ENCODE measurements around the gene HSPG2. TPM values are rescaled to one million over a fixed set of nuclear protein-coding genes. Genes with fewer than 3 reads are reported as not detected.
"Not testable (repeated sequence)": the region's sequence is repeated elsewhere in the genome, so short reads cannot be mapped to it uniquely, and the experiment has no call there.

Gene HSPG2
- 112 and 193 TPM in 2 replicates for total RNA-seq
- polyA plus RNA-seq = 62.3 and 96.2 TPM in 2 replicates

DNA sequence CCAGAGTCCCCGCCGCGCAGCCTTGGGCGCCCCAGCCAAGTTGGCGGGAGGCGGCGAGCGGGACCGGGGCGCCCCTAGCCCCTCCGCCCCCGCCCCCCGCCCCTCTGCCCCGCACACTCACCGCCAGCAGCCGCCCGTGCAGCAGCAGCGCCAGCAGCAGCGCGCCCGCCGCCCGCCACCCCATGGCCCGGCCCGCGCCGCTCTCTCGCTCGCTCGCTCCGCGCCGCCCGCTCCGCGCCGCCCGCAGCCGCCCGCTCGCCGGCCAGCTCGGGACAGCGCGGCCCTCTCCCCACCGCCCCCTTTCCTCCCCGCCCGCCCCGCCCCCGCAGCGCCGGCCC lies at the start of gene HSPG2:
TSS of gene HSPG2 (minus strand) at position 277 of the 338 bp plus-strand sequence. CDS start at position 184, 93 bp downstream.
- TF ChIP-seq, protein P1, sequence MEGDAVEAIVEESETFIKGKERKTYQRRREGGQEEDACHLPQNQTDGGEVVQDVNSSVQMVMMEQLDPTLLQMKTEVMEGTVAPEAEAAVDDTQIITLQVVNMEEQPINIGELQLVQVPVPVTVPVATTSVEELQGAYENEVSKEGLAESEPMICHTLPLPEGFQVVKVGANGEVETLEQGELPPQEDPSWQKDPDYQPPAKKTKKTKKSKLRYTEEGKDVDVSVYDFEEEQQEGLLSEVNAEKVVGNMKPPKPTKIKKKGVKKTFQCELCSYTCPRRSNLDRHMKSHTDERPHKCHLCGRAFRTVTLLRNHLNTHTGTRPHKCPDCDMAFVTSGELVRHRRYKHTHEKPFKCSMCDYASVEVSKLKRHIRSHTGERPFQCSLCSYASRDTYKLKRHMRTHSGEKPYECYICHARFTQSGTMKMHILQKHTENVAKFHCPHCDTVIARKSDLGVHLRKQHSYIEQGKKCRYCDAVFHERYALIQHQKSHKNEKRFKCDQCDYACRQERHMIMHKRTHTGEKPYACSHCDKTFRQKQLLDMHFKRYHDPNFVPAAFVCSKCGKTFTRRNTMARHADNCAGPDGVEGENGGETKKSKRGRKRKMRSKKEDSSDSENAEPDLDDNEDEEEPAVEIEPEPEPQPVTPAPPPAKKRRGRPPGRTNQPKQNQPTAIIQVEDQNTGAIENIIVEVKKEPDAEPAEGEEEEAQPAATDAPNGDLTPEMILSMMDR (IDR thresholded peaks at IDR 0.05; ENCODE audit: low read depth, low read length) = no peak
- H3K4me1 ChIP-seq (ENCODE audit: low read depth) = peaks cover 61% of the 10 kb centered on the region
- H3K27ac ChIP-seq = peak within 1 kb of the TSS; percentile 58
- peak within 1 kb of the TSS; percentile 79 for H3K4me3 ChIP-seq
- H3K9me3 ChIP-seq (ENCODE audit: low read depth) = no peaks in the 10 kb centered on the region
- DNase-seq (ENCODE audit: low read depth in 1 of 2, low spot score in 1 of 2) = no peak
- H3K27me3 ChIP-seq = no peaks in the 10 kb centered on the region
- no peaks in the 10 kb centered on the region for H3K36me3 ChIP-seq

DNA sequence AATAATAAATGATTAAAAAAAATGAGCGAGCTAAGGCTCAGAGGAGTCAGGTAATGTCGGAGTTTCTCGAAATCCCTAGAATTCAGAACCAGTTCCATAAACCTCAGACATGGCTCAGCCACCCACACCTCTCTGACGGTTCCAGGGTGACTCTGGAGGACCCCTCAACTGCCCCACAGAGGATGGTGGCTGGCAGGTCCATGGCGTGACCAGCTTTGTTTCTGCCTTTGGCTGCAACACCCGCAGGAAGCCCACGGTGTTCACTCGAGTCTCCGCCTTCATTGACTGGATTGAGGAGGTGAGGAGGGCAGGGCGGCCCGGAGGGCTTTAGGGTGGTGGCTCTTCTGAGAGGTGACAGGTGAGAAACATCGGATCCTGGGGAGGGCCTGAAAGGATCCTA lies 49.3 kb upstream of the HSPG2 start:
- not testable (repeated sequence) for H3K4me3 ChIP-seq; H3K9me3 ChIP-seq (ENCODE audit: low read depth); H3K4me1 ChIP-seq (ENCODE audit: low read depth); H3K27me3 ChIP-seq; H3K27ac ChIP-seq; H3K36me3 ChIP-seq; DNase-seq (ENCODE audit: low read depth in 1 of 2, low spot score in 1 of 2)

DNA sequence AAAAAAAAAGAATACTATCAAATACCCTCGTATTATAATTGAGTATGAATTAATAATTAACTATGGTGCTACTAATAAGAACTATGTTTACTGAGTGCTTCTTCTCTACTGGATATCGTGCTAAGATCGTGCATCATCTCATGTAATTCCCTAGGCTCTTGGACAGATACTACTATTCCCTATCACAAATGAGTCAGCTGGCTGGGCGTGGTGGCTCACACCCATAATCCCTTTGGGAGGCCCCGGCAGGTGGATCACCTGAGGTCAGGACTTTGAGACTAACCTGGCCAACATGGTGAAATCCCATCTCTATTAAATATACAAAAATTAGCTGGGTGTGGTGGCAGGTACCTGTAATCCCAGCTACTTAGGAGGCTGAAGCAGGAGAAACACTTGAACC lies 48.8 kb upstream of the HSPG2 start:
- H3K4me3 ChIP-seq; H3K36me3 ChIP-seq; DNase-seq (ENCODE audit: low read depth in 1 of 2, low spot score in 1 of 2); H3K9me3 ChIP-seq (ENCODE audit: low read depth); H3K27ac ChIP-seq; H3K4me1 ChIP-seq (ENCODE audit: low read depth); H3K27me3 ChIP-seq: not testable (repeated sequence)

DNA sequence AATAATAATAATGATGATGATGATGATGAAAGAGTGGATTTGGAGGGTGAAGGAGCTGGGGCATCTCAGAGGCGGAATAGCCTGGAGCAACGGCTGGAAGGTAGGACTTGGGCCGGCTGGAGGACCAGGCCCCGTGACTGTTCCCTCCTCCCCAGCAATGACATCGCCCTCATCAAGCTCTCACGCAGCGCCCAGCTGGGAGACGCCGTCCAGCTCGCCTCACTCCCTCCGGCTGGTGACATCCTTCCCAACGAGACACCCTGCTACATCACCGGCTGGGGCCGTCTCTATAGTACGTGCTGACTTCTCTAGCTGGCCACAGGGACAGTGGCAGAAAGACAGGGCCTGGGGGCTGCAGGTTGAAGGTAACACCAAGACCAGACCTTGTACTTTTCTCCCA lies 46.4 kb upstream of the HSPG2 start:
- not testable (repeated sequence) for H3K4me3 ChIP-seq; H3K4me1 ChIP-seq (ENCODE audit: low read depth); H3K27me3 ChIP-seq; H3K27ac ChIP-seq; DNase-seq (ENCODE audit: low read depth in 1 of 2, low spot score in 1 of 2); H3K9me3 ChIP-seq (ENCODE audit: low read depth); H3K36me3 ChIP-seq

DNA sequence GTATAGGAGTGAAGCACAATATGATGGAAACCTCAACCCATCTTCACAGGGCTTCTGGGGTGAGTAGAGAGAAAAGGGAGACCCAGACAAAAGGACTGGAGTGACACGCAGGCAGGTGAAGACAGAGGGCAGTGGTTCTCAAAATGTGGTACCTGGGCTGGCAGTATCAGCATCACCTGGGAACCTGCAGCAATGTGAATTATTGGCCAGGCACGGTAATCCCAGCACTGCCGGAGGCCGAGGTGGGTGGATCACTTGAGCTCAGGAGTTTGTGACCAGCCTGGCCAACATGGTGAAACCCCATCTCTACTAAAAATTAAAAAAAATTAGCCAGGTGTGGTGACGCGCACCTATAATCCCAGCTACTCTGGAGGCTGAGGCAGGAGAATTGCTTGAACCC lies 45.0 kb upstream of the HSPG2 start:
- H3K4me3 ChIP-seq; H3K36me3 ChIP-seq; H3K27me3 ChIP-seq; H3K9me3 ChIP-seq (ENCODE audit: low read depth); H3K27ac ChIP-seq; DNase-seq (ENCODE audit: low read depth in 1 of 2, low spot score in 1 of 2); H3K4me1 ChIP-seq (ENCODE audit: low read depth): not testable (repeated sequence)

DNA sequence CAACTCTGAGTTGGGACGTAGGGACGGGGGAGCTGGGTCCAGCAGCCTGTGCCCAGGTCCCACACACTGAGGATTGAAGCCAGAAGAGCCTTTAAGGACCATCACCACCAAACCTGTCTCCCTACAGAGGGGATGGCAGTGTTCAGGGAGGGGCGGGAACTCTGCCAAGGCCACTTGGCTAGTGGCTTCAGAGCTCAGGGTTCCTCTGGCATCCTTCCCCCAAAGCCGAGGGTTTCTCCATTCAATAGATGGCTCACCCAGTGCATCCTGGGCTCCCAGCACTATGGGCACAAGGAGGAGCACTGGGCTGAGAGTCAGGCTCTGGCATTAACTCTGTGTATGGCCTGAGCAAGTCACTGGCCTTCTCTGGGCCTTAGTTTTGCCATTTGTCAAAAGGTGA lies 44.1 kb upstream of the HSPG2 start:
- not testable (repeated sequence) for DNase-seq (ENCODE audit: low read depth in 1 of 2, low spot score in 1 of 2); H3K27me3 ChIP-seq; H3K9me3 ChIP-seq (ENCODE audit: low read depth); H3K36me3 ChIP-seq; H3K4me3 ChIP-seq; H3K4me1 ChIP-seq (ENCODE audit: low read depth); H3K27ac ChIP-seq

DNA sequence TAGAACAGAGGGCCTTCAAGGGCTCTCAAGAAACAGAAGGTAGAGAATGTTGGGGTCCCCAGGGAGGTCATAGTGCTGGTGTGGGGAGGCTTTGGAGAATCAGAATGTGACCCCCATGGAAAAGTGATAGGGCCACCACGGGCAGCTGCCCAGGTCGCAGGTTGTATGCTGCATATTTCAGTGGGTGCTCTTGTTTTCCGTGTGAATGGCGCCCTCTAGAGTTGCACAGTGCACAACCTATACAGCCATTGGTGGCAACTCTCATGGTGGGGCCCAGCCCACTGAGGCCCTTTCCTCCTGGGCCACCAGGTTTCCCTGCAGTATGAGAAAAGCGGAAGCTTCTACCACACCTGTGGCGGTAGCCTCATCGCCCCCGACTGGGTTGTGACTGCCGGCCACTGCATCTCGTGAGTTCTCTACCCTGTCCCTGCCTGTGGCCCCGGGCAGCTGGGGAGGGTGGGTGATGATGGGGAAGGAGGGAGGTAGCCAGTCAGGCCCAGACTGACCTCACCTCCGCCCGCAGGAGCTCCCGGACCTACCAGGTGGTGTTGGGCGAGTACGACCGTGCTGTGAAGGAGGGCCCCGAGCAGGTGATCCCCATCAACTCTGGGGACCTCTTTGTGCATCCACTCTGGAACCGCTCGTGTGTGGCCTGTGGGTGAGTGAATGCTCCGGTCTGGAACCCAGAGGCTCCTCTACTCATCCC lies 43.6 kb upstream of the HSPG2 start:
- peak in 1 of 2 donors; percentile 37 for DNase-seq (ENCODE audit: low read depth in 1 of 2, low spot score in 1 of 2)
- not testable (repeated sequence) for H3K36me3 ChIP-seq; H3K4me3 ChIP-seq; H3K27ac ChIP-seq; H3K9me3 ChIP-seq (ENCODE audit: low read depth); H3K27me3 ChIP-seq; H3K4me1 ChIP-seq (ENCODE audit: low read depth)
- TF ChIP-seq, protein P1 (IDR thresholded peaks at IDR 0.05; ENCODE audit: low read depth, low read length) = peak; percentile 15

DNA sequence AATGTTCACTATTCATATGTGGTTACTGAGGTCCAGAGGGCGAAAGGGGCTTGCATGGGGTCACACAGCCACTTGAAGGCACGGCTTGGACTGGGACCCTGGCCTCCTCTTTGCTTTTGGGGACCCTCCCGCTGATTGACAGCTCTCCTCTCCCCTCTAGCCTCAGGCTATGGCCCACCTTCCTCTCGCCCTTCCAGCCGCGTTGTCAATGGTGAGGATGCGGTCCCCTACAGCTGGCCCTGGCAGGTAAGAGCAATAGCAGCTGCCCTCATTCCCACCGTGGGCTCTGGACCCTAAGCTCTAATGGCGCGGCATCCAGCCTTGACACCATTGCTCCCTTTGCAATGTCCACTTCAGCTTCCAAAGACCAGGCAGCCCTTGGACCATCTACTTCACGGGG lies 41.1 kb upstream of the HSPG2 start:
- H3K9me3 ChIP-seq (ENCODE audit: low read depth); H3K4me3 ChIP-seq; H3K27me3 ChIP-seq; H3K36me3 ChIP-seq; H3K4me1 ChIP-seq (ENCODE audit: low read depth); H3K27ac ChIP-seq; DNase-seq (ENCODE audit: low read depth in 1 of 2, low spot score in 1 of 2): not testable (repeated sequence)

DNA sequence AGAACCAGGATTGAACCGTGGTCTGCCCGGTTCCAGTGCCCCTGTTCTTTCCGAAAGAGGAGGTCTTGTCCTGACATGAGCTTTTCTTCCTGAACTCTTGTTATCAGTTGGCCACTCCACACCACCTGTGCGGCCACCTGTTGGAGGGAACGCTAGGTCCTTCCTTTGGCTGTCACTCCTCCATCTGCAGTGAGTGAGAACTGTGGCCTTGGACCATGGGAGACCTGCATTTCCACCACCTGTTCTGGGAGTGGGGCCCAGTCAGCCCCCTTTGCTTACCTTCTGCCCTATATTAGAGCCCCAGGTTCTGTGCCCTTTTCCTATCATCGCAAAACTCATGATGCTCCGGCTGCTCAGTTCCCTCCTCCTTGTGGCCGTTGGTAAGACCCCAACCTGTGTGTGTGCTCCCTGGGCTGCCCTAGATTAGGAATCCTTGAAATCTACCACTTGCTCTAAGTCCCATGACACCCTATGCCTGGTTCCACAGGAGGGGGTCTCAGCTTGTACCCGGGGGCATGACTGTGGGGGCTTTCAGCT lies 39.7 kb upstream of the HSPG2 start, which contains the start of gene CELA3B:
TSS of gene CELA3B (plus strand) at position 320 of the 537 bp plus-strand sequence. CDS start at position 338, 18 bp downstream.
- not testable (repeated sequence) for H3K36me3 ChIP-seq; H3K27ac ChIP-seq; H3K27me3 ChIP-seq; H3K9me3 ChIP-seq (ENCODE audit: low read depth); DNase-seq (ENCODE audit: low read depth in 1 of 2, low spot score in 1 of 2); H3K4me1 ChIP-seq (ENCODE audit: low read depth); H3K4me3 ChIP-seq

DNA sequence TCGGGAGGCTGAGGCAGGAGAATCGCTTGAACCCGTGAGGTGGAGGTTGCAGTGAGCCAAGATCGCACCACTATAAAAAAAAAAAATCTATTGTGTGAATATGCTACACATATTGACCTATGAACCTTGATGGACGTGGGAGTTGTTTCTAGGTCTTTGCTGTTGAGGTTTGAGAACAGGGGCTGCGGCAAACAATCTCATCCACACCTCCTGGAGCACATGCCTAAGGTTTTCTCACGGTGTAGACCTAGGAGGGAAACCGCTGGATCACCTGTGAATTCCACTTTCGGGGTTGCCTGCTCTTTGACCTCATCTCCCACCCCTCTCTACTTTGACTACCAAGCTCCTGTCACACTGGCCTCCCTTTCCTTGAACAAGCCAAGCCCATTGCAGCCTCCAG lies 38.2 kb upstream of the HSPG2 start:
- not testable (repeated sequence) for H3K4me1 ChIP-seq (ENCODE audit: low read depth); DNase-seq (ENCODE audit: low read depth in 1 of 2, low spot score in 1 of 2); H3K27ac ChIP-seq; H3K9me3 ChIP-seq (ENCODE audit: low read depth); H3K36me3 ChIP-seq; H3K27me3 ChIP-seq; H3K4me3 ChIP-seq

DNA sequence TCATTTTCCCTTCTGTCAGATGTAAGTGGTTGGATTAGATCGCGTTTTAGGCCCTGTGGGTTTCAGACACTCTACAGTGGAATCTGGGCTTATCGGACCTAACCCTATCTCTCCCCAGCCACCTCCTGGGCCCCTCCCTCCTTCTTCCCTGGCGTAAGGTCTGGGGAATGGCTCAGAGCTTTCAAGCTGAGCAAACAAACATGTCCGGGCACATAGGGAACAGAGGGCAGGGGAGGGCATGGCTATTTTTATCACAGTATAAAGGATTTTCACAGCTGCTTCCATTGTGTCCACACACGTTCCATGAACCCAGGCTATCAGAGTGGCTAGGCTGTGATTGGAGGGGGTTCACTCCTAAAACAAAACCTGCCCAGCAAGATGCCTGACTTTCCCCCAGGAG lies 37.6 kb upstream of the HSPG2 start:
- not testable (repeated sequence) for H3K4me3 ChIP-seq; H3K36me3 ChIP-seq; H3K9me3 ChIP-seq (ENCODE audit: low read depth); H3K27me3 ChIP-seq; H3K27ac ChIP-seq; H3K4me1 ChIP-seq (ENCODE audit: low read depth)
- DNase-seq (ENCODE audit: low read depth in 1 of 2, low spot score in 1 of 2) = peak in 1 of 2 donors; percentile 28

DNA sequence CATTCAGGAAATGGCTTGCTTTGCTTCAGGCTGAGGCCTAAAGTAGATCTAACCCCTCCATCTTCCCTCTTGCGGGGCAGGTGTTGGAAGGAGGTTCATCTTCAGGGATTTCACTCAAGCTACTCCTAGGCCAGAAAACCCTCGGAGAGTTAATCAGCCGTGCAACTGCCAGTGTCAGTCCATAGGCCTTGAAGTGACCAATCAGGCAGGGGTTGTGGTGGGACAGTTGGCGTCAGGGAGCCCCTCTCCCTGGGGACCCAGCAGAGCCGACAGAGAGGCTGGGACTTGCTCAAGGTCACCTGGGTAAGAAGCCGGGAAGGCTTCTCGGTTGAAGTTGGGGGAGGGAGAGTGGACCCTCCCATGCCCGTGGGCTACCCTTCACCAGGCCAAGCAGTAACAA lies 36.8 kb upstream of the HSPG2 start:
- not testable (repeated sequence) for H3K9me3 ChIP-seq (ENCODE audit: low read depth); H3K27ac ChIP-seq; H3K27me3 ChIP-seq; H3K36me3 ChIP-seq; H3K4me3 ChIP-seq; DNase-seq (ENCODE audit: low read depth in 1 of 2, low spot score in 1 of 2); H3K4me1 ChIP-seq (ENCODE audit: low read depth)

Measured in cardiac muscle cell (in vitro differentiated cells and primary cell).